Fibroblast of pulmonary artery (primary cell): ENCODE results near the gene CDK19.
"Not testable (repeated sequence)": the region's sequence is repeated elsewhere in the genome, so short reads cannot be mapped to it uniquely, and the experiment has no call there.

ENCODE experiments used
- DNase-seq: peaks from one replicate; pipeline ENCODE4 v3.0.0-alpha.2; 2010; ENCODE audit warnings: low read depth
- H3K4me3 ChIP-seq: replicated peaks from 2 replicates; pipeline ENCODE4 v1.5.1; 2011; ENCODE audit warnings: low read depth, mild to moderate bottlenecking, control low read depth, low read length, moderate library complexity
- CTCF ChIP-seq: IDR thresholded peaks from 2 replicates; pipeline ENCODE4 v1.5.1; 2011; ENCODE audit warnings: mild to moderate bottlenecking, control low read depth, low read length, inconsistent platforms; ENCODE audit errors: missing control alignments

CDK19 gene

DNA sequence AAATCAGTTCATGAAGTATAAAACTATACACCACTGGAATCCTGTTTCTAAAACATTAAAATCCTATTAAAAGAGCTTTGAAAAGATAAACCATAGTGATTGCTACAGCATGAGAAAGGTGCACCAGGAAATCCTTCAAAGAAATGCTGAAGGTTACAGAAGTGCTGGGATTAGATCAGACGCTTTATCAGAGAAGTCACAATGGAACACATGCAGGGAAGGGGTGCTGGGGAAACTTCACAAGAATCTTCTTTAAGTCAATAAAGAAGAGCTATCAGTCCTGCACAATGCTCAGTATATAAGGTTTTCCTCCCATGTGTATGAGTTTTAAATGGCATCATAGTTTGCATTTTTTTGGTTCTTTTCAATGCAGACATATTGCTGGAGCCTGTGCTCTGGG lies 201.2 kb downstream of the CDK19 start:
- no peak overlapping the region for H3K4me3 ChIP-seq
- no peak for DNase-seq
- no peak for TF ChIP-seq CTCF

GRCh38 chr6:110613356-110613755 lies 201.9 kb downstream of the CDK19 start:
- TF ChIP-seq CTCF, result no peak
- no peak for DNase-seq
- H3K4me3 ChIP-seq, result no peak overlapping the region

DNA sequence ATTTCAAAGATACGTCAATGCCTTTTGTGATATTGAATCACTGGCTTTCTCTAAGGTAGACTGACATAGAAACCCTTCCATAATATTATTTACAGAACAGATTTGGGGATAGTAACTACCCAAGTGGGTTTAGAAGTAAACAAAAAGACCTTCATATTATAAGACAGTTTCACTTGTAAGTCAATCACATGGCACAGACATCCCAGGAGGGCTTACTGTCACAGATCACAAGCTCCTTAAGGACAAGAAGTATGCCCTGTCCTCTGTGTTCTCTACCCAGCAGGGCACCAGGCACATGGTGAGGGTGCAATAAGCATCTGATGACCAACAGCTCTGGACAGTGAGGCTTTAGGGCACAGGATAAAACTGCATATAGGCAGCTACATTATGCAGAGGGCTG lies 203.0 kb downstream of the CDK19 start:
- no peak overlapping the region for H3K4me3 ChIP-seq
- no peak for TF ChIP-seq CTCF
- no peak for DNase-seq

DNA sequence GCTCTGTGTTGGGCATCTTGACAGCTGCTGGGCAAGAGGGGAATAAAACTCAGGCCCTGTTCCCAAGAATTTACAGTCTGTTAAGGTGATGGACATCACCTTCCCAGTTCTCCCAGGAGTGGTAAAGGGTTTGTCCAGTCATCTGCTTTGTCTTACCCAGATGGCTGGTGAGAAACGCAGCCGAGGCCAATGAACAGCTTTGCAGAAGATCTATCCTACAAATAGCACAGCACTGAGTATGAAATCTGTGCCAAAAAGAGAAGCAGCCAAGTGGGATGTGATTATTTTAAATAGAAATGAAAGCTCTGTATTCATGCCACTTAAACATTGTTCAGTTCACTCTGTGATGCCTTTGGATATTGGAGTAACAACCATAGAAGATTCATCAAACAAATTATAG lies 206.2 kb downstream of the CDK19 start:
- TF ChIP-seq CTCF, result no peak
- H3K4me3 ChIP-seq, result no peak overlapping the region
- no peak for DNase-seq

DNA sequence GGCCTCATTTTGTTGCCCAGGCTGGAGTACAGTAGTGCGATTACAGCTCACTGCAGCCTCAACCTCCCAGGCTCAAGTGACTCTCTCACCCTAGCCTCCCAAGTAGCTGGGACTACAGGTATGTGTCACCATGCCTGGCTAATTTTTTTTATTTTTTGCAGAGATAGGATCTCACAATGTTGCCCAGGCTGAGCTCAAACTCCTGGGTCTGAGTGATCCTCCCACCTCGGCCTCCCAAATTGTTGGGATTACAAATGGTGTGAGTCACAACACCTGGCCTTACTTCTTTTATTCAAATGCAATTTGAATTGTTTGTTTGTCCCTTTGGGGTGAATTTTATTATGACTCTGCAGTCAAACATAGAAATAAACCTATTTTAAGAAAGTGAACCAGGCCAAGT lies 207.1 kb downstream of the CDK19 start:
- TF ChIP-seq CTCF, result no peak
- H3K4me3 ChIP-seq, result no peak overlapping the region
- no peak for DNase-seq

GRCh38 chr6:110606151-110606550 lies 209.1 kb downstream of the CDK19 start:
- no peak overlapping the region for H3K4me3 ChIP-seq
- TF ChIP-seq CTCF, result no peak
- no peak for DNase-seq

DNA sequence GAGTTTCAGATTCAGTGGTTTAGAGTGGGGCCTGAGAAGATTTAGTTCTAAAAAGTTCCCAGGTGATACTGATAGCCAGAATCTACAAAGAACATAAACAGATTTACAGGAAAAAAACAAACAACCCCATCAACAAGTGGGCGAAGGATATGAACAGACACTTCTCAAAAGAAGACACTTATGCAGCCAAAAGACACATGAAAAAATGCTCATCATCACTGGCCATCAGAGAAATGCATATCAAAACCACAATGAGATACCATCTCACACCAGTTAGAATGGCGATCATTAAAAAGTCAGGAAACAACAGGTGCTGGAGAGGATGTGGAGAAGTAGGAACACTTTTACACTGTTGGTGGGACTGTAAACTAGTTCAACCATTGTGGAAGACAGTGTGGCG lies 214.6 kb downstream of the CDK19 start:
- not testable (repeated sequence) for DNase-seq, H3K4me3 ChIP-seq

DNA sequence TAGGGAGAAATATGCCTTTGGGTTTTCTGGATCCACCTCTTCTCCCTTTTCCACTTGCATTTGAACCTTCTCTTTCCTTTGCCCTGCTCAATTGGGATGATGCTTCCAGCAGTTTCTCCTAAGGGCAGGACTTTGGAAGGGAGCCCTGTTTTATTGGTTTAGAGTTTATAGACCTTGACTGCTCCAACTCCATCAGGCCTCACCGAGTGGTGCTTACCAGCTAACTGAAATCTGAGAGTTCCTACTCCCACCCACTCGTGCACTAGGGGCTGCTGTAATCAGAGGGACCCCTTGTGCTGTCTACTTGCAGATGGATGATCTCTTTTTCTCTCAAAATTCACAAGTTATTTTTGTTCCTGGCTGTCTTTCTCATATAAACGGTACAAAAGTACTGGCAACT lies 217.5 kb downstream of the CDK19 start:
- no peak for TF ChIP-seq CTCF
- no peak overlapping the region for H3K4me3 ChIP-seq
- no peak for DNase-seq
